ENCODE measurements around the gene PALS2. TPM values are rescaled to one million over a fixed set of nuclear protein-coding genes. Genes with fewer than 3 reads are reported as not detected.
A peak's percentile ranks its signal among the peaks of the same experiment; 100 is the strongest.

Gene PALS2
- total and polyA plus RNA-seq, 9 of the 15 experiments (the other 6 are each of a cell fraction or from before 2014, with no cell fraction given): 5.9 to 35.0 (median 17.7) TPM

DNA sequence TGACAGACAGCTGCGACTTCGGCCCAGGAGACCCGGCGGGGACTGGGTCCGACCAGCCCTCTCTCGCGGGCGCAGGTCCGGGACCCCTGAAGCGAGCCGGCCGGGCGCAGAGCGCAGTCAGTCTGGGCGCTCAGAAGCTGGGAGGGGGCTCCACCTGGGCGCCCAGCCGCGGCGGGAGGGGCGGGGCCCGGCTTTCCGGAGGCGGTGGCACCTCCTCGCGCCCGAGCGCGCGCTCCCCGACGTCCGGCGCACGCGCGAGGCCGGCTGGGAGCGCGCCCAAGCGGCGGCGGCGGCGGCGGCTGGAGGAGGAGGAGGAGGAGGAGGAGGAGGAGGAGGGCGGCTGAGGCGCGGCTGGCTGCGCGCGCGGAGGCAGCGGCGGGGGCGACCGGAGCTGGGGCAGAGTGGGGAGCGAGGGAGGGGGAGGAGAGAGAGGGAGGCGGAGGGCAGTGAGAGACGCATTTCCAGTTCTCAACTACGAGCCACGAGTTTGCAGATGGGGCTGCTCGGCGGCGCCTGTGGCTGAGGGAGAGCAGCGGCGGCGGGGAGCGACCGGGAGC, at the start of gene PALS2 (continued):
- TF ChIP-seq MAZ (CRISPR knock-in tag; conservative IDR thresholded peaks at IDR 0.05 in 1 of 2, IDR thresholded peaks at IDR 0.05 in 1 of 2) (peak in 1 of 2 experiments; percentile 61; a peak in 2 of 4 replicates), CEBPB (tag; IDR thresholded peaks at IDR 0.05) (no peak), MTA3 (IDR thresholded peaks at IDR 0.05; ENCODE audit: borderline replicate concordance) (0 out of 2 replicates have a peak, but pooled peaks have one; percentile 19), IRF2 (CRISPR knock-in tag; IDR thresholded peaks at IDR 0.05) (no peak), RBFOX2 (IDR thresholded peaks at IDR 0.05; ENCODE audit: low read depth, low read length) (peak; percentile 61), POLR2G (IDR thresholded peaks at IDR 0.05; ENCODE audit: low read depth, low read length) (peak; percentile 77), ZNF395 (CRISPR knock-in tag; IDR thresholded peaks at IDR 0.05) (peak; percentile 20; the same call in 1 of the 2 replicates), POLR2A (conservative IDR thresholded peaks at IDR 0.05) (peak; percentile 76), ZNF197 (CRISPR knock-in tag; IDR thresholded peaks at IDR 0.05; ENCODE audit: low read depth) (no peak), HMGN3 (IDR thresholded peaks at IDR 0.05; ENCODE audit: borderline replicate concordance, extremely low read depth, insufficient read length, low read depth, low read length) (peak; percentile 69), TCF7L2 (IDR thresholded peaks at IDR 0.05; ENCODE audit: low read depth, low read length) (no peak), MYBL2 (IDR thresholded peaks at IDR 0.05; ENCODE audit: low read depth) (no peak), MYBL2 (CRISPR knock-in tag; IDR thresholded peaks at IDR 0.05; ENCODE audit: borderline replicate concordance) (no peak), TAF1 (IDR thresholded peaks at IDR 0.05; ENCODE audit: control insufficient read depth, extremely low read depth, insufficient read depth, low read length, severe bottlenecking) (peak; percentile 64), CTBP1 (IDR thresholded peaks at IDR 0.05; ENCODE audit: borderline replicate concordance) (peak; percentile 75), PHF8 (IDR thresholded peaks at IDR 0.05; ENCODE audit: borderline replicate concordance, low read length) (peak; percentile 59; the same call in 1 of the 2 replicates), RB1 (IDR thresholded peaks at IDR 0.05; ENCODE audit: low read depth) (peak; percentile 8; the same call in 1 of the 2 replicates), CREM (IDR thresholded peaks at IDR 0.05; ENCODE audit: low read depth) (0 out of 2 replicates have a peak, but pooled peaks have one; percentile 20), BCOR (IDR thresholded peaks at IDR 0.05) (peak; percentile 43; the same call in 1 of the 2 replicates), NONO (IDR thresholded peaks at IDR 0.05; ENCODE audit: low read depth in 2 of 2, low read length in 1 of 2) (peak in 1 of 2 experiments; percentile 47; a peak in 1 of 4 replicates), ZNF263 (CRISPR knock-in tag; IDR thresholded peaks at IDR 0.05; ENCODE audit: borderline replicate concordance) (peak; percentile 99), BRF1 (IDR thresholded peaks at IDR 0.05; ENCODE audit: borderline replicate concordance, extremely low read depth, insufficient read length) (no peak)
- TF ChIP-seq, protein P1, sequence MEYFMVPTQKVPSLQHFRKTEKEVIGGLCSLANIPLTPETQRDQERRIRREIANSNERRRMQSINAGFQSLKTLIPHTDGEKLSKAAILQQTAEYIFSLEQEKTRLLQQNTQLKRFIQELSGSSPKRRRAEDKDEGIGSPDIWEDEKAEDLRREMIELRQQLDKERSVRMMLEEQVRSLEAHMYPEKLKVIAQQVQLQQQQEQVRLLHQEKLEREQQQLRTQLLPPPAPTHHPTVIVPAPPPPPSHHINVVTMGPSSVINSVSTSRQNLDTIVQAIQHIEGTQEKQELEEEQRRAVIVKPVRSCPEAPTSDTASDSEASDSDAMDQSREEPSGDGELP (CRISPR knock-in tag; IDR thresholded peaks at IDR 0.05; ENCODE audit: borderline replicate concordance): peak; percentile 33; the same call in 1 of the 2 replicates
- TF ChIP-seq, protein P2, sequence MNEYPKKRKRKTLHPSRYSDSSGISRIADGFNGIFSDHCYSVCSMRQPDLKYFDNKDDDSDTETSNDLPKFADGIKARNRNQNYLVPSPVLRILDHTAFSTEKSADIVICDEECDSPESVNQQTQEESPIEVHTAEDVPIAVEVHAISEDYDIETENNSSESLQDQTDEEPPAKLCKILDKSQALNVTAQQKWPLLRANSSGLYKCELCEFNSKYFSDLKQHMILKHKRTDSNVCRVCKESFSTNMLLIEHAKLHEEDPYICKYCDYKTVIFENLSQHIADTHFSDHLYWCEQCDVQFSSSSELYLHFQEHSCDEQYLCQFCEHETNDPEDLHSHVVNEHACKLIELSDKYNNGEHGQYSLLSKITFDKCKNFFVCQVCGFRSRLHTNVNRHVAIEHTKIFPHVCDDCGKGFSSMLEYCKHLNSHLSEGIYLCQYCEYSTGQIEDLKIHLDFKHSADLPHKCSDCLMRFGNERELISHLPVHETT (CRISPR knock-in tag; conservative IDR thresholded peaks at IDR 0.05 in 1 of 2, IDR thresholded peaks at IDR 0.05 in 1 of 2): peak in 1 of 2 experiments; percentile 55; a peak in 1 of 4 replicates
